GM19397 (cell line): ENCODE data around the gene DCK.

Experiments
- ATAC-seq: cut with Tn5 transposase; IDR thresholded peaks from one replicate; pipeline ENCODE4 v1.9.1; 2021; ENCODE audit warnings: mild to moderate bottlenecking, moderate library complexity; ENCODE audit not compliant: unreplicated experiment

Gene DCK

GRCh38 chr4:70993181-70994068 is at the start of gene DCK:
DCK (plus strand) TSS chr4:70993649; CDS start chr4:70993836, 187 bp downstream.
- peak; percentile 88 for ATAC-seq

- no peak for ATAC-seq
These were observed 48.4 kb upstream of the DCK start for GRCh38 chr4:70945046-70945445.

- no peak for ATAC-seq
These were observed 47.9 kb upstream of the DCK start for GRCh38 chr4:70945452-70946055.

DNA sequence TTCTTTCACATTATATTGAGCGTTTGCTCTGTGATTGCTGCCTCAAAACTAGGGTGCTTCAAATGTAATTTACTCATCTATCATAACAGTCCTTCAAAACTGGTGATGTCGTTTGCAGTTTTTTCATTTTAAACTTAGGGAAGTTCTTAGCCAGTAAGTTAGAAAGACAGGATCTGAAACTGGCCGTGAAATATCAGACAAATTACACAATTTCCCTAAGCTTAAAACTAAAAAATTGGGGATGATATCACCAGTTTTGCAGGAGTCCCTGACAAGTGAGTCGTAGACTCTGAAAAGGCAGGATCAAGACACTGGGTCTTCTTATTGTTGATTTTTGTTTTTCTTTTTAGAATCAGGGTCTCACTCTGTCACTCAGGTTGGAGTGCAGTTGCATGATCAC is 46.5 kb upstream of the DCK start:
- ATAC-seq = no peak

GRCh38 chr4:70948665-70949260 is 44.7 kb upstream of the DCK start:
- peak; percentile 50 for ATAC-seq

- no peak for ATAC-seq
These were observed 39.4 kb upstream of the DCK start for GRCh38 chr4:70954032-70954431.

DNA sequence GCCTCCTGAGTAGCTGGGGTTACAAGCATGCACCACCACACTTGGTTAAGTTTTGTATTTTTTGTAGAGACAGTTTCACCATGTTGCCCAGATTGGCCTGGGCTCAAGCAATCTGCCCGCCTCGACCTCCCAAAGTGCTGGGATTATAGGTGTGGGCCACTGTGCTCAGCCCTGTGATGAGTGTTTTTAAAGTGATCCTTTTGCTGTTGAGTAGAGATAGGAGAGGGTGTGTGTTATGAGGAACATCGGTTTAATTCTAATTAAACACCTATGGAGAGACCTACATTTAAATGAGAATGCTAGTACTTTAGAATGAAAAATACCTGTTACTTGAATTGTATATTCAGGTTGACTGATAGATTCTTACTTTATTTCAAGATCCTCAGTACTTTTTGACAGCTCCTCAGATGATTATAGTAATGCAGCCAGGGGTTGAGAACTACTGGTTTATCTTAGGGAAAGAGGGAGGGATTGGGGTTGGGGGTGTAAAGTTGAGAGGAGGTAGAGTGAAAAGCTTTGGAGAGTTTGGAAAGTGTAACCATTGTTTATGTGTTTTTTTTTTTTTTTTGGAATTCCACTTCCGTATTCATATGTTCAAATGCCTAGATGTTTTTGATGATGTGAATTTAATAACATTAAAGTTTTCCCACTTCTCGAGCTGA is 36.8 kb upstream of the DCK start:
- no peak for ATAC-seq

DNA sequence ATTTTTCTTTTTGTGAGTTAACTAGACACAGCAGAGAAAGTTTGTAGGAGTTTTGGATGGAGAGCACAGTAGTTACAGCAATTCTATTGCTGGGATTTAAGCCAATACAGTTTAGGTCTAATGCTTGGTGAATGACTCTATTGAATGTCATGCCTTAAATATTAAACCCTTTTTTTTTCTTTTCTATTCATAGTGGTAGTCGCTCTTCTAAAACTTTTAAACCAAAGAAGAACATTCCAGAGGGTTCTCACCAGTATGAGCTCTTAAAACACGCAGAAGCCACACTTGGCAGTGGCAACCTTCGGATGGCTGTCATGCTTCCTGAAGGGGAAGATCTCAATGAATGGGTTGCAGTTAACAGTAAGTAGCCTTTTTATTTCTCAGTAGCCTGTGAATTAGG is 34.8 kb upstream of the DCK start:
- no peak for ATAC-seq

- no peak for ATAC-seq
These were observed 24.4 kb upstream of the DCK start for GRCh38 chr4:70969076-70969475.

DNA sequence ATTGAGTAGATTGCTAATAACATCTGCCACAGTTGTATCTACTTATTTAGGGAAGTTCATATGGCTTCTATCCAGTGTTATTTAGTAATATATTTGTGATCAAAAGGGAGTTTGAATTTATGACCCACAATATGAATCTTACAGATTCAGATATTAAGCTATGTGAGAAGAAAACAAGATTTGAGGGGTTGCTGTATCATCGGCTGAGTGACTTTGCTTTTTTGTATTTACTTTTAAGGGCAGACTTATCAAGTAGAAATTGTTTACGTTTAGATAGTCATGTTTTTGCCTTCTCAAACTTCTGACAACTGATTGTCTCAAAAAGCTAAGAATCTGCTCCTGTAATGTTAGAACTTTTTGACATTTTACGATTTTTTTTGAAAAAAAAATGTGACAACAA is 17.2 kb upstream of the DCK start:
- no peak for ATAC-seq

DNA sequence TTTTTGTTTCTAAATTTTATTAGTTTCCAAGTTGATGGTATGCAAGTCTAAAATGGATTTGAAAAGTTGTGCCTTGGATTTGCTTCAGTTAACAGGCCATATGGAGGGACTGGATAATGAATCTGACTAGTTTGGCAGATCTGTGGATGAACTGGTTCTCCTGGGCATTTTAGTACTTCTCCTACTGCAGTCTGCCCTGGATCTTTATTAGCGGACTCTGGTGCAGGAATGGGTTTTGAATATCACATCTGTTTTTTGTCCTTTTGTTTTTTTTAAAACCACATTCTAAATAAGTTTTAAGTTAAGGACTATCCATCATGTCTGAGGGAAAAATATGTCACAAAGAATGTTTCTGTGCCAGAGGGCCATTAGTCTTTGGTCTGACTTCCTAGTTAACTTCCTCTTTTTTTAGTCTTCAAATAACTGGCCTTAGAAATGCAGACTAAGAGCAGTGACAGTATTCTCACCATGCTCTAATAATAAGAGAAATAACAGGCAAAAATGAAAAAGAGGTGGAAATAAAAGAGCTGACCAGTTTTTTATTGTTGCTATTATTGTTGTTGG is 13.9 kb upstream of the DCK start:
- no peak for ATAC-seq

- ATAC-seq = no peak
These were observed 13.3 kb upstream of the DCK start for GRCh38 chr4:70980196-70980595.

DNA sequence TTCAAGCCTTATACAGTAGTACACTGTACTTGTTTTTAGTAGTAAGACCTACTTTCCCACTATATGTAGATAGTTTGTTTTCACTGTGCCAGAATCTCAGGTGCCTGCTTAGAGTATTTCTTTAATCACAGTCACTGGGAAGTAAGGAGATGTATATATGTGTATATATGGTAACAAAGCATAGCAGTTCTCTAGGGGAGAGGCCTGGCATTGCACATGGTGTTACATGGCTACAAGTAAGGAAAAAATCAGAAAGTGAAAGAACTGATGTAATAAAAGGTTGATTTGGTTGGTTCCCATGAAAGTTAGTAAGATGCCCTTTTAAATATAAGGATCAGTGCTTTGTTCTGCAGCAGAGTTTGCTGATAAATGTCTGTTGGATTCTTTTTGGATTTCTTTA is 9.3 kb upstream of the DCK start:
- ATAC-seq = no peak

DNA sequence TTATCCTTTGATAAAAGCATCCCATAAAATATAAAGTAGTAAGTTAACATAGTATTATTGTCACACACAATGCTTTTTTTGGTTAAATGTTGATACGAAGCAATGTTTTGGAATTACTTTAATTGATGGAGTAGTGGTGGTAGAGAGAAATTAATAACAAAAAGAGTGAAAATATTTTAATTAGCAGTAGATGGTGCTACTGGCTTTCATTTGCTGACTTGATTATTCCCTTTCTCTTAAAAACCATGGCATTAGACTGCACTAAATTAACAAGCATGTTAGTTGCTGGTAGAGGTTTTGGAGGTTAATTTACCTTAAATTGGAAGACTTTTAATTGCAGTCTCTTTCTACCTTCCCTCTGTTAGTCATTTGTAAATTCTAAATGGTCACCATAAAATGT is 8.9 kb upstream of the DCK start:
- ATAC-seq = no peak

DNA sequence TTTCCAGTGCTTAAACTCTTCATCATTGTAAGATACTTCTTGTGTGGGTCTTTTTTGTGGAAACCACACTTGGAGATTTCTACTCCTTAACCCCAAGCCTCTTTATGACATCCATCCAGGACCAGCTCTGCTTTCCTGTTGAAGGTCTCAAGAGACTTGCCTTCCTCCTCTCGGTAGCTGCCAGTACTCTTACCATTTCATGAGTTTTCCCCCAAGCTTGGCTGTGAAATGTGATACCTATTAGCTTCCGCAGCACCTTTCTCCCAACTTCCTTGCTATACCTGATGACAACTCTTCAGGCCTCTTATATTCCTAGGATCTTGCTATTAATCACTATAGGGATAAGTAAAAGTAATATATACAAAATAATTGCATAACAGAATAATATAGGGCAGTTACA is 1.9 kb upstream of the DCK start:
- no peak for ATAC-seq

DNA sequence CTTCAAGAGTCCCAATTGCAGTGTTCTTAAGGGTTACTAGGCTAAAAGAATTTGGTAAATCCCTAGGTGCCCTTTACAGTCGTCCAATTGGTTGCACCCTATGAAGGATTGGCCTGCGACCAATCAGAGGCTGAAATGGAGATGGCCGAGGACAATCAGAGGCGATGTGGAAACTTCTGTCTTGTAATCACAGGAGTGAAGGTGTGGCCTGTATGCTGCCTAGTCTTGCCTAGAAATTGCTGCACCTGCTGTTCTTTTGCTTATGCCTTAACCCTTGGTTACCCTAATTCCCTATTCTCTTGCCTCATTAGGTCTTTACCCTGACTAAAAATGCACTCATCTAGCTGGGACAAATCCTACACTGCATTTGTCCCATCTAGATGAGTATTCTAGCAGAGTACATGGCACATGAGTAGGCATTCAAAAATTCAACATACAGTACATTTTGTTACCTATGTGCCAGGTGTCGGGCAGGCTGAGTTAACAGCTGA is 1.0 kb upstream of the DCK start:
- no peak for ATAC-seq

GRCh38 chr4:70994069-70994366 is 569 bp downstream of the DCK start:
- ATAC-seq = no peak

DNA sequence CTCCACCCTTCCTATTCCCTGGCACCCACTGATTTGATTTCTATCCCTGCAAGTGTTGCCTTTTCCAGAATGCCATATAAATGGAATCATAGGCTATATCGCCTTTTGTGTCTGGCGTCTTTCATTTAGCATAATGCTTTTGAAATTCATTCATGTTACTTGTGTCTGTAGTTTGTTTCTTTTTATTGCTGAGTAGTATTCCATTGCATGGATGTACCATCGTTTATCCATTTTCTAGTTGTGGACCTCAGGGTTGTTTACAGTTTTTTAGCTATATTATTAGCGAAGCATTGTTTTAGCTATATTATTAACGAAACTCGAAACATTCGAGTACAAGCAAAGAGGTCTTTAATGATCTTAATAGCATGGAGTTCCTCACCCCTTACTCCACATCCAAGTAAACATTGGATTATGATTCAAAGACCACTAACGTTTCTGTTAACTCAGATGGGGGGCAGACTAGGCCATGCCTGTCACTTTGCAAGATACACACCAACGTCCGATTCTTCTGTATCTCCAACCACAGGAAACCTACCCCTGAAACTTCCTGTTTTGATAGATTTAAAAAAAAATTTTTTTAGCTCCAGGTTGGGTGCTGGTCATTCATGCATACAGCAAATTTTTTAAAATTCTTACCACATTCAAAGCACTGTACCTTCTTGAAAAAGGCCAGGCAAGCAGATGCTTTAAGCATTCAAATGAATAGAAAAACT is 1.1 kb downstream of the DCK start:
- peak; percentile 32 for ATAC-seq

GRCh38 chr4:70996018-70996360 is 2.5 kb downstream of the DCK start:
- no peak for ATAC-seq

DNA sequence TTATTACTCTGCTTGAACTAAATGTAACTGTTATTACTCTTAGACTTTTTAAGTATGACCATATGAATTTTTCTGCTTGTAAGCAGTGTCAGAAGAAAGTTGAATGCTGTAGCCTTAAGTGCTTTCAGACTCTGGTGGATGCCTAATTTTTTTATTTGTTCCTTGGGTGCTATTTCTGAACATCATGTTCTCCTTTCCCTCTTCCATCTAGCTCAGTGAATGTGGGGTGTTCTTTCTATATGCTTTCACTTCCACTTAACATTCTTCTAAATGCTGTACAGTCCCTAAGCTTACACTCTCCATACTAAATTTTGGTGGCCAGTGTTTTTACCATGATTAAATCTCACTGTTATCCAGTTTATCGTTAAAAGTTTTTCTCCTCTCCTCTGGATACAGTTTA is 3.6 kb downstream of the DCK start:
- no peak for ATAC-seq

DNA sequence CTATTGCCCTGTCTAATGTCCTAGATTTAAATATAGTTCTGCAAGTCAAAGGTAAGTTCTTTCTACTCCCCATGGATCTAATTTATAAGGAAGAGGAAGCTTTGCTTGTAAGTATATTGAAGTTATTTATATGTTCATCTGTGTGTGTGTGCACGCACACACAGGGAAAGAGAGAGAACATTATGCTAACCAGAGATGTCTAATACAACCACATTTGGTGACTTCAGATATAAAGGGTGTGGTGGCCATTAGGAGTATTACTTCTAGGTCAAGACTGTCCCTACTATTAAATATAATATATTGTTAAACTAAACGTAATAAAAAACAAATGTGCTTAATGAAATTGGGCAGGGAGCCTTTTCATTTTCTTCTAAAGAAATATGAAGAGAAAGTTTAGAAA is 4.1 kb downstream of the DCK start:
- no peak for ATAC-seq
